NCI-H1092 treated with DMSO at 0.1 percent for 48 hours (cell line): ENCODE measurements around the gene KDM8.

ENCODE experiments used
- DNase-seq: peaks from one replicate; lab custom pipeline; 2025; lab: John Stamatoyannopoulos, UW

The KDM8 gene

DNA sequence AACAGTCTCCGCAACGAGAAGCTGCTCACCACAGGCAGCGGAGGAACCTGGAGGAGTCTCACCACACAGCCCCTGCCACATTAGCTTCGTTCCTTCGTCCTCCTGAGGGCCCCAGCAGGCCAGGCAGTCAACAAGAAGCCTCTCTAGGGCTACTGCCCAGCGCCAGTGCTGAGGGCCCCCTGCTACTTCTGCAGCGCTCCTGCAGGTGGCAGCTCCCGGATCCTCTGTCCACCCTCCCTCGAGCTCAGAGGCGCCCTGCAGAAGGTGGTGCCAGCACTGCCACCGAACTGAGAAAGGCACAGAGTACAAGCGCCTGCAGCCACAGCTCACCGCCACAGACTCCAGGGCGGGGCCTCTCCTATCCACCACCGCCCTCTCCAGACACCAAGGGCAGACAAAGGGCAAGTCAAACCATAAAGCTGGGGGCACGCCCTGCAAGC is 27.3 kb downstream of the KDM8 start:
- no peak for DNase-seq

DNA sequence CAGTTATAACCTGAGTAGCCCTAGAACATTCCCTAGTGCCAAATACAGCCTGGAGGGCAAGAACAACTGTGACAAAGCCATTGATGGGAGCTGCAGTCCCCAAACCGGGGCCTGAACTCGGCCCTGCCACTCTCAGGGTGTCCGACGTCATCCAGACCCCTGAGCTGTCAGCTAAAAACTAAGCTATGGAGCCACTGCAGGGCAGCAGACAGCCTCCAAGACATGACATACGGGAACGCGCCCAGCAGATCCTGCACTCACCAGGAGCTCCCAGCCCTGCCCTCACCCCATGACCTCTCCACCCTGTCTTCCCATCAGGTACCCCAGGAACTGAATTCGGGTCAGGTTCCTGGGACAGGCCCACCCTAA is 28.4 kb downstream of the KDM8 start:
- no peak for DNase-seq

DNA sequence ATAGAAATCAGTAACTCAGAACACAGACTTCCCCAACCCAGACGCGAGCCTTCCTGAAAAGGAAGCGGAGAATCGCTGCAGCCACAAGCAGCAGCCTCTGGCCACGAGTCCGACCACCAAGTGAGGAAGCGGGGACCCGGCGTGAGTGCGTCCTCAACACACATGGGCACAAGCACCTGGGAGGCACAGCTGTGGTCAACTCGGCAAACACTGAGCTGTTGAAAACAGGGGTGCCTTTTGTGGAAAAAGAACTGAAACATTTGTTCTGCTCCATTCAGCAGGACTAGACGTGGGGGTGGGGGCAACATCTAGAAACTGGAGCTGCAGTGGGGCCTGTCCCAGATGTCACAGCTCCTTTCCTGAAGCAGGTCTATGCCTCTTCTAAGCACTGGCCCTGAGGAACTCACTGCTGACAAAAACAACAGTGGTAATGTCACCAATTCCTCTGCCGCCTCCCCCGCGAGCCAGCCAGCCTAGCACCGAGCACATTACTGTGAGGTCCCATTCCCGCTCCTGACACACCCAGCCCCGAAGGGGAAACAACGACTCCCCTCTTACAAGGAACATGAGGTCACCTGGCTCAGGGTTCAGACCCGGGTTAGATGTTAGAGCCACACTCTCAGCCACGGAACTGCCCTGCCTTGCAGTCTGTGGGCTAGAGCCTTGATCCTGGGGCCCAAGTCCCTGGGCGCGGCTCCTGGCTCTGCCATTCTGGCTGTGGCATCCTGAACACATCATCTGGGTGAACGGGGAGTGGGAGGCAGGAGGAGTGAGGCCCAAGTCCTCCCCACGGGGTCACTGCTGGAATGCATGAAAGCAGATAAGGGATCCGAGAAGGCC is 29.0 kb downstream of the KDM8 start:
- DNase-seq: no peak

DNA sequence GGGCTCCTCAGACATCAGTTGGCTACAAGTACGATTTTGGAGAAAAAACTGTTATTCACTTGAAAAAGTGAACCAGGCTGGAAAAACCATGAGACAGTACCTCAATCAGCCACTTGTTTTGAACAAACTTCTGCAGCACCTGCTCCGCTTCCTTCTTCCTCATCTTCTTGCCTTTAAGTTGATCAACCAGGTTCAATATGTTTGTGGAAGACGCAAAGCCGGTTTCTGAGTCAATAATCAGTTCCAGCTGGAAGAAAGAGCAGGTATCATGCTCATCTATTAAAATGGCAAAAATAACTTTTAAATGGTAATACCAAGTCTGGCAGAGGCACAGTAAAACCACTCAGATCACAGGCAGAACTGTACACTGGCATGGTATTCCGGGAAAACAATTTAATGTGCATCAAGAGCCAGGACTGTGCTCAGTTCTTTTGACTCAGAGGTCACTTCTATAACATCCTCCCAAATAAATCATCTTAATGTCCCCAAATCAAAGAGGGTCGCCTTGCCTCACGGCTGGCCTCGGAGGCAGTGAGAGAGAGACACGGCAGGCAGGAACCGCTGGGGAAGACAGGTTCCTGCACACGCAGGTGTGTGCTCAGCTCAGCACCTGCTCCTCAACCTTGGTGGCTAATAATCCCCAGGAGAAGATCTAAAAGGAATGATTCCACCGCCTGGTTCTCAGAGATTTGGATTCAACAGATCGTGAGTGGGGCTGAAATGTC is 29.7 kb downstream of the KDM8 start:
- no peak for DNase-seq

DNA sequence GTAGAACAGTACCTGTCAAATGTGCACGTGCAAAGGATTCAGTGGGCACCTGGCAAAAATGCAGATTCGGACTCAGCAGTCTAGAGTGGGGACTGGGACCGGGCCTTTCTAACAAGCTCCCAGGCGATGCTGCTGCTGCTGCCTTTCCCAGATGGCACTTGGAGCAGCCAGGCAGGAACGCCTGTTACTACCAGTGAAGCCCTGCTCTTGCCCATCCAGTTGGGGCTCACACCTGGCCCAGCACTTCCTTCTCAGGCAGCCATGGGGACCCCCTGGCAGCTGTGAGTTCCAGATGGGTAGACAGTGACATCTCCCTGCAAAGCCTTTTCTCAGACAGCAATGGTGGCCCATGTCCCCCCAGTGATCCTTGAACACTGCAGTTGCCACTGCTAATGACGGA is 30.4 kb downstream of the KDM8 start:
- DNase-seq: no peak

DNA sequence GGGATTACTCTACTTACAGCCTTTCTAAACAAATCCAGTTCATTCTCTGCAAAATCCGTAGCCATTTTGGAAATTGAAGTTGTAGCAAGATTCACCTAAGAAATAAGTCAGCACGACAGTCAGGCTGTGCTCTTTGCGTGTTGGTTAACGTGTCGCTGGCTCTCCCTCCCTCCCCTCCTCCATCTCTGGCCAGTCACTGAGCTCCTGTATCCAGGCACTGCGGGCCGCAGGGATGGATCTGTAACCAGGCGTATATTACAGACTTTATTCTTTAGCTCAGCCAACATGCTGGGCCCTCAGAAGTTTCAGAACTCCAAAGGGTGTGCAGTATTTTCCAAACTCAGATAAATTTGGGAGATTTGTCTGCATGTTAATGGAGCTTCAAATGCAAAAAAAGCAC is 30.8 kb downstream of the KDM8 start:
- no peak for DNase-seq

DNA sequence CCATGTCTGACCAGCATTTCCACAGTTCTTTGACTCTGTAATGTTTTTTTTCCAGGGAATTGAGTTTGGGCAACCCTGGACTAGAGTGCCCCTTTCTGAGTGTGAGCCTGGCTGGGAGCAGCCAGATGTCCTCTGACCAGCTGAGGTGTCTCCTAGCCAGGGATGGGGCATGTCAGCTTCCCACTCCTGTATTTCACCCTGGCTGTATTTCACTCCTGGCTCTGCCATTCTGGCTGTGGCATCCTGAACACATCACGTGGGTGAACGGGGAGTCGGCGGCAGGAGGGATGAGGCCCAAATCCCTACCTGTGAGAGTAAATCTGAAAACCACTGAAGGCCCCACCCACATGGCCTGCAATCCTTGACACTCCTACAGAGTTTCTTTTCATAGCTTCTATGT is 31.3 kb downstream of the KDM8 start:
- no peak for DNase-seq

DNA sequence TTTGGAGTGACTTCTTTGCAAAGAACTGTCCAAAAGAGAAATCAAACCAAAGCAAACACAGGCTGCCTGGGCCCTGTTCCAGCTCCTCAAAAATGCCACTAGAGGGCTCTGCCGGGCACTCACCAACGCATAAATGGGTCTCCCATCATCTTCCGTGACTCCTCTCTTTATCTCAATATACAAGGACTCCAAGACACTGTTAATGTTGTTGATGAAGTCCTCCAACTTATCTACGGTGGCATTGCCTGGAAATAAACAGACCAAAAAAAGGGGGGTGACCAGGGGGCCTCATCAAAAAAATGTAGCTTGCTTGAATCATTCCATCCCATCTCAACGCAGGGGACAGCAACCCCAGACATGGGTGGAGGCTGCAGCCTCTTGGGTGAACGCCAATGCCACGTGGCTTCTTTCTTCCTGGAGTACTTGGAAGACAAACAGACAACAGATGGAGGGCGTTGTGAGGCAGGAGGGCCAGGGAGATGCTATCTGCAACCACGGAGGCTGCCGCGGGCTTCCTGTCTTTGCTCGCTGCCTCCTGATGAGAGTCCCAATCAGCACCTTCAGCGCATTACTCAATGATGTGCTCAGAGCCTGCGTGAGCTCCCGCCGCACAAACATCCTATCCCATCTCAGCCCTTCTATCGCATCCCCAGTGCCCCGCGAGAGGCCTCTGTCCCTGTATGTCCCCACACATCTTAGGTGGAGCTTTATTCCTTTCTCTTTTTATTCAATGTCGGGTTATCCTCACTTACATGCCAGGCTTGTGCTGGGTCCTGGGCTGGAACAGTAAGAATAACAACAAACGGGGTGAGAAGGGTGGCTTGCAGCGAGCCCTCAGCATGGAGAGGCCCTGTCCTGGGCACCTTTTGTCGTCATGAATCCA is 32.0 kb downstream of the KDM8 start:
- DNase-seq: peak; percentile 90

DNA sequence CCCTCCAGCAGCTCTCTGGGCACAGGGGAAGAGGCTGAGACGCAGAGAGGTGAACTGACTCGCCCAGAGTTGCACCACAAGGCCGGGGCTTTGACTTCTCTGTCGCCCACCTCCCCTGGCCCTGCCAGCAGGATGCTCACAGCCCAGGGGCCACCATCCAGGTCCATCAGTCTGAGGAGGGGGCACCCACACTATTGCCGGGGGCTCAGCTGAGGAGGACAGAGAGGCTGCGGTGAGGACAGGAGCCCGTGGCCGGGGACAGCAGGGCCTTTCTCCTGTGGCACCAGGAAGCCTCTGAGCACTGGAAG is 32.6 kb downstream of the KDM8 start:
- no peak for DNase-seq

DNA sequence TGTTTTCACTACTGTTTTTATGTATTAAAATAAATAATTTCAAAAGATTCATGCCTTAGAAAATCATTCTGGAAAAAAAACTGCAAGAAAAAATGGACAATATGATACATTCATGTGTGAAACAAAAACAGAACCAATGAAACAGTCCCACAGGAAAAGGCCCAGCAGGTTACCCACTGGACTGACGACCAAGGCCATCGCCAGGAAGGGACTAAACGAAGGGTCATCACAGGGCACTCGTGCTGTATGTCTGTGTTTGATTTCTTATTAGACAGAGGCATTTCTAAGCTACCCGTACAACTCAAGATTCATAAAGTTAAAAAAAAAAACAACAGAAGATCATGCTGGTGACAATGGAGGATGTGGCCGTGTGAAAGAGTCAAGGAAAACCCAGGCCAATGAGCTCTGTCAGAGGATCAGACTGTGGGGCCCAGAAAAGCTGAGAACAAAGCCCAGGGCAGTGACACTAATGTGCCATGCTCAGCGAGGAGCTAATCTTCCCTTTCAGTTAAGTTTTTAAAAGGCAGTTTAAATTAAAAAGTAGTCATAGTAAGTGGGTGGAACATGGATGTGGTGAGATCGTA is 33.4 kb downstream of the KDM8 start:
- DNase-seq: no peak

DNA sequence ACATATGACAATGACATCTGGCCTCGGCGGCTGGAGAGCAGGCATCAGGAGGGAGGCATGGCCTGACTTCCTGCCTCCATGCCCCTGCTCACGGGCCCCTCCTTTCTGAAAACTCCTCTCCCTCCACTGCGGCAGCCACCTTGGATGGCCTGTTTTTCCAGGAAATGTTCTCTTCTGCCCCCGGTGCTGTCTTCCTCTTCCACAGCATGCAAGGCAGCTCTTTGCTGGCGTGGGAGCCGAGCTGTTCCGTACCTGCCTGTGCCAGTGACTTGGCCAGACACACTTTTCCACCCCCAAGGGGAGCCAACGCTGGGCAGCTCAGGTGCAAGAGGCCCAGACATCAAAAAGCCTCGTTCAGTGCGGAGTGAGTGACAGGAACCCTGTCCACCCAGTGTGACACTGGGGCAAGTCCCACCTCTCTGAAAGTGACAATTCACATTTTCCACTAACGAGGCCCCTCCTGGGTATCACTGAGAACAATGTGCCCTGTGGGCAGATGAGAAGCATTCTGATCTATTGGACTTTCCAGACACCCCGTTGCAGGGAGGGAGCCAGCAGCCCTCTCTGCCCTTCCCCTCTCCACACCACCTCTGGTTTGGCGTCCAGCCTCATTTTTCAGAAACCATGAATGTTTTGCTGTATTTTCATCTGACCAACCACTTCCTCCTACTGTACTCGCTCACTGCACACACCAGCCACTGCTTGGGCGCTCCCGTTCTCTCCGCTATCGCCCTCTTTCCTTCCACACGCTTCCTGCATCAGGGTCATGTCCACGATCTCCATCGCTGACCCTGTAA is 34.1 kb downstream of the KDM8 start:
- DNase-seq: no peak

DNA sequence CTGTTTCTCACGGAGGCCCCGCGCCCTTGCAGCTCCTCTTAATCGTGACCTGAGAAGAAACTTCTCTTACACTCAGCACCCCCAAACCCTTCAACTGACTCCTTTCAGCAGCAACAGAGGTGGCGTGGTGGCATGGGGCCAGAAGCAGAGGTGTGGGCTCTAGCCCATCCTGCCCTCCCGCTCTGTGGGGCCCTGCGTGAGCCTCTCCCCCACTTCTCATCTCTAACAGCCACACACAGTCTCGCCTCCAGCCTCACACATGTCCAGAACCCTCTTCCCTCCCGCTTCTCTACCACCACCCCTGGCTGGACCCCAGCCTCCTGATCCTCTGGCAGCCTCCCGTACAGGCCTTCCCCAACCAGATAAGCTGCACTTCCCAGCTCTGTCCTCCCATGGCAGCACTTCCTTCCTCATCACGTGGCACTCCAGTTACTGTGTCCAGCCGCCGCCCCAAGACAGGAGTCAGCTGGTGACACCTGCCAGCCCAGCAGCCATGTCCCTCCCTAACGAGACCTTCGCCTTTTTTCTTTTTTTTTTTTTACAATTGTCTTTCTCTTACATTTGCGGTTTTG is 34.8 kb downstream of the KDM8 start:
- DNase-seq: no peak

DNA sequence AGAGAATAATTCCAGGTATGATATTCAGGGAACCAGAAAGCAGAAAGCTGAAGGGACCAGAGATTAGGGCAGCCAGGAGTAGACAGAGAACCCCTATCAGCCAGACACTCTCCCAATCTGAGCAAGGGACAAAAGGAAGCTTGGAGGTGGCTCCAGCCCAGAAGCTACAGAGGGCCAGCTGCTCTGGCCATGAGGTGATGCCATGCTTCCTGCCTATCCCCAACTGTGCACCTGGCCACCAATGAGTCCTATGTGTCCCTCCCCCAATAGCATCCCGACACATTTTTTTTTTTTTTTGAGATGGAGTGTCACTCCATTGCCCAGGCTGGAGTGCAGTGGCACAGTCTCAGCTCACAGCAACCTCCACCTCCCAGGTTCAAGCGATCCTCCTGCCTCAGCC is 35.3 kb downstream of the KDM8 start:
- no peak for DNase-seq

DNA sequence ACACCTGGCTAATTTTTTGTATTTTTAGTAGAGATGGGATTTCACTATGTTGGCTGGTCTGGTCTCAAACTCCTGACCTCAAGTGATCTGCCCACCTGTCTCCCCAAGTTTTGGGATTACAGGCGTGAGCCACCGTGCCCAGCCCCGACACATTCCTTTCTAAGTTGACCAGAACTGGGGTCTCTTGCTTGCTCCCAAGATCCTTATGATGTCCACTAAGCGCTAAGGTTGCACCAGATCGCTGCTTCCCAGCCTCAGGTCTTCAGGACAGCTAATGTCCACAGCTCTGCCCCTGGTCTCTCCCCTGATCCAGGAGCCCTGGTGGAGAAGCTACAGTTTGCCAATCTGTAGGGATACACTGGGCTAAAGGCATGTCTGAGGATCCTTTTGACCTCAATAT is 35.7 kb downstream of the KDM8 start:
- DNase-seq: no peak

DNA sequence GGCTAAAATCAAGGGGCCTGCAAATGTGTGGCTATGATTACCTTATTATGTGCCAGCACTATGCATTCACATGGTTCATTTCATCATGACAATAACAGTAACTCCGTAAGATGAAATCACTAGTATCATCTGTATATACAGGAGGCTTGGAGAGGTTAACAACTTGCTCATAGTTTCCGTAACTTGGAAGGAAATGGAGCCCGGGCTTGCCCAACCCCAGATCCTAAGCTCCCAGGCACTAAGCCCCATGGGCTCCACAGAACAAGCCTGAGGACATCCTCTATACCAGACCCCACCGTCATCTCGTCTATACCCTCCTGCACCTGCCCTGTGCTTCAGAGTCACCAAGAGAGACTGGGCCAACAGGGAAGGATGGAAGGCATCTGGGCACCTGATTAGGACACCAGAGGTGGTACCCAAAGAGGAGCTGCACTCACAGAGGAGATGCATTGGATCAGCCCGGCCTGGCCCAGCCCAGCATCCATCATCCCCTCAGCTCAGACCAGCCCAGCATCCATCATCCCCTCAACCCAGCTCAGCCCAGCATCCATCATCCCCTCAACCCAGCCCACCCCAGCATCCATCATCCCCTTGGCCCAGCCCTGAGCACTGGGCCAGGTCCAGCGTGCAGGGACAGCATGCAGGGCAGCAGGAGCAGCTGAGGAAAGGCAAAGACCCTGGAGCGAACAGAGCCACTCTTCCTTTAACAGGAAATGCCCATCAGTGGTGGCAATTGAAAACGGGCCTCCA is 36.8 kb downstream of the KDM8 start:
- no peak for DNase-seq

DNA sequence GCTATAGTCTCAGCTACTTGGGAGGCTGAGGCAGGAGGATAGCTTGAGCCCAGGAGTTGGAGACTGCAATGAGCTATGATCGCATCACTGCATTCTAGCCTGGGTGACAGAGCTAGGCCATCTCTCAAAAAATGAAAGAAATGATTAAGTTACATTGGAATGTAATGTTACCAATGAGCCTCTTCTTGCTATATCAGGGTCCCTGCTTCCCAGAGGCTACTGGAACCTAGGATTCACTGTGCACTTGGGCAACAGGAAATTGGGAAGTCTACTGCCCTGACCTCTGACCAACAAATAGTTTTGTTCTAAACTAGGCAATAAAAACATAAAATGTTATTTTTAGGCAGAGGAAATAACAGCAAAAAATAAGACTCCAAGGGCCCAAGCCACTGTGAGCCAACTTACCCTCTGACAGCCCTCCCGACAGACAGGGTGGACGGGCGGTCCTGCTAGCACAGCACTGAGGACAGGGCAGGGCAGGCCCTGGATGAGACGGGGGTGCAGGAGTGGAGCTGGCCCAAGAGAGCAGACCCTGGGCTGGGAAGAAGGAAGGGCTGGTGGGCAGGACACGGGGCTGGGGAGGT is 37.7 kb downstream of the KDM8 start:
- no peak for DNase-seq

DNA sequence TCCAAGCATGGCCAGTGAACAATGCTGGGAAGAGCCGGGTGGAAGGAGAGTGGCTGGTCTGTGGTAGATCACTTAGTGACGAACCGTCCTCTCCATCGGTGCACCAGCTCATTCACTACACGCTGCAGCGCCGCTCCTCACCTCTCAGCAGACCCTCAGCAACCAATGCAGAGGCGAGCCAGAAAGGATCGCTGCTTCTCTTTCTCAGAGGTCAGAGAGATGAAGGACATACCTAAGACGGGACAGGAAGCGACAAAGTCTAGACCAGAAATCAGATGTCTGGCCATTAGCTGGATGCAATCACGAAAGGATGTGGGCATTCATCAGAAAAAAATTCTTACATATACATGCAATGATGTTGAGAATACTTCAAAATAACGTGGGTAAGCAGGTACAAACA is 38.3 kb downstream of the KDM8 start:
- no peak for DNase-seq

DNA sequence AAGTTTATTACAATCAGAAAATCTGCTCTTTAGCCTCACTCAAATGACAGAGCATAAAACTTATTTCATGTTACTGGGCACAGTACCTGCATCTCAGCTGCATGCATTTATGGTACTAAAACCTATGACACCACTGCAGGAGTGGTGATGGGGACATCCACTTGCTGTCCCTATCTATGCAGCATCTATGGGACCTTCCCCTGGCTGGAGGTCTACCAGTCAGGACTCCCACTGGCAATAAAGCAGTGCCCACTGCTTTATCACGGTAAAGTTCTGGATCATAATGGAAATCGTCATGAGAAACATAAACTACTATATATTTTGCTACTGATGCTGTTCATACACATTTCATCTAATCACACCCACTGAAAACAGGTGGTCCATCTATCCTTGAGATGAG is 39.1 kb downstream of the KDM8 start:
- DNase-seq: no peak

DNA sequence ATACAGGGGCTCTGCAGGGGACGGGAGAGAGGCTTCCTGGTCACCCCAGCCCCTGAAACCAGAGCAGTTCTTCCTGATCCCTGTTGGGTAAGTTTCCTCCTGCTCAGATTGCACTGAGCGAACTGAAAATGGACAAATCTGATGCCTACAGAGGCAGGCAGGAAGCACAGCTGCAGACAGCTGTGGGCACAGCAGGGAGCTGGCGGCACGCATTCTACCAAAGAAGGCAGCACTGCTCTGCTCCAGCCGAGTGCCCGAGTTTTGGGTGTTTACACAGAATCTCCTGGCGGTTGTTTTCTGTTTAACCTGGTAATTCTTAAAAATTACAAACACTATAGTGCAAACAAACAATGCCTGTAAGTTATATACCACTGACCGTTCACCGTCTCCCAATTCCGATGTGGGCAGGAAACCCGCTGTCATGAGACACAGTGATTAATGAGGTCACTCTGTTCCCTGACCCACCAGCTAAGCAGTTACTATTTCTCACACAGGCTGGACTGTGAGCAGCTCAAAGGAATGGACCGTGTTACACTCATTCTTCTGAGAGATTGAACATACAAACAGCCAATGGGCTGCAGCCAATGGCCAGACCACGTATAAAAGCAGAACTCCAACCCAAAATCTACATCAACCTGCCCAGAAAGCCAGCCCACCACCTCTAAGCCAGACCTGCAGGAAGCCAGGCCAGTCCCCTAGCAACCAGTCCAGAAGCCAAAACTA is 39.7 kb downstream of the KDM8 start:
- DNase-seq: no peak
